B cell (primary cell): ENCODE results near the gene LMNTD1. TPM values are rescaled to one million over a fixed set of nuclear protein-coding genes. Genes with fewer than 3 reads are reported as not detected.

Source experiments
- ATAC-seq: fragments of 200-7000 bp; cut with Tn5 transposase; one replicate; pipeline ENCODE4 v1.10.0; 2021; ENCODE audit warnings: low read depth, mild to moderate bottlenecking, moderate number of reproducible peaks, moderate library complexity
- CTCF ChIA-PET: fragments of 350-600 bp; sonication (Branson Sonifier 250); formaldehyde crosslinking; loops from one replicate; lab custom pipeline; 2021; ENCODE audit warnings: antibody characterized with exemption, inconsistent platforms; lab: Charles Lee
- POLR2A ChIA-PET: fragments of 350-600 bp; sonication (Branson Sonifier 250); formaldehyde crosslinking; loops from one replicate; lab custom pipeline; 2021; ENCODE audit warnings: antibody characterized with exemption; lab: Charles Lee
- DNase-seq: peaks from one replicate; pipeline ENCODE4 v3.0.0; 2013
- H2AFZ ChIP-seq: 2 replicates; pipeline ENCODE4 v1.6.1; 2012; ENCODE audit warnings: mild to moderate bottlenecking, low read depth, low read length; ENCODE audit not compliant: insufficient read depth, poor library complexity, severe bottlenecking
- H3K27ac ChIP-seq, 2 donors: 1 replicate in 1 of 2; 2 replicates in 1 of 2; pipeline ENCODE4 v1.5.1; 2012 to 2013; ENCODE audit warnings: low read length in 2 of 2, mild to moderate bottlenecking in 2 of 2, moderate library complexity in 1 of 2
- H3K27me3 ChIP-seq, 4 experiments: fragments of 200-600 bp in 1 of 4; sonication (generic) in 1 of 4; replicated peaks in 1 of 4; 1 replicate in 2 of 4; 2 replicates in 2 of 4; pipeline versions ENCODE4 v1.6.1 to v1.7.0; 2013 to 2016; ENCODE audit warnings: low read length in 3 of 4, mild to moderate bottlenecking in 2 of 4, mixed read lengths in 1 of 4, moderate library complexity in 1 of 4; ENCODE audit not compliant: insufficient read depth in 4 of 4, control insufficient read depth in 3 of 4; ENCODE audit errors: control extremely low read depth in 1 of 4
- H3K36me3 ChIP-seq, 2 experiments: replicated peaks in 1 of 2; 1 replicate in 1 of 2; 2 replicates in 1 of 2; pipeline versions ENCODE4 v1.6.1 to v1.7.1; 2013; ENCODE audit warnings: low read length in 1 of 2; ENCODE audit not compliant: insufficient read depth in 2 of 2, control insufficient read depth in 1 of 2; ENCODE audit errors: control extremely low read depth in 1 of 2, extremely low read depth in 1 of 2
- H3K4me1 ChIP-seq, 2 donors: fragments of 200-600 bp in 1 of 2; sonication (generic) in 1 of 2; 1 replicate in 1 of 2; 2 replicates in 1 of 2; pipeline versions ENCODE4 v1.5.1 to v1.6.1; 2013 to 2017; ENCODE audit warnings: low read length in 2 of 2; ENCODE audit not compliant: control insufficient read depth in 2 of 2, insufficient read depth in 2 of 2
- H3K4me2 ChIP-seq: replicated peaks from 2 replicates; pipeline ENCODE3; 2012; ENCODE audit warnings: mild to moderate bottlenecking, low read depth, low read length; ENCODE audit not compliant: poor library complexity, severe bottlenecking
- H3K4me3 ChIP-seq, 5 experiments: fragments of 200-600 bp in 1 of 5; sonication (generic) in 1 of 5; 1 replicate in 3 of 5; 2 replicates in 2 of 5; pipeline versions ENCODE4 v1.5.1 to v1.7.0; 2011 to 2016; ENCODE audit warnings: low read length in 4 of 5, mild to moderate bottlenecking in 4 of 5, low read depth in 2 of 5, control low read depth in 1 of 5, moderate library complexity in 1 of 5; ENCODE audit not compliant: insufficient read depth in 1 of 5; ENCODE audit errors: control extremely low read depth in 1 of 5, extremely low read depth in 1 of 5
- H3K79me2 ChIP-seq: fragments of 200-600 bp; sonication (generic); one replicate; pipeline ENCODE4 v1.6.0; 2016; ENCODE audit warnings: low read length; ENCODE audit not compliant: control insufficient read depth, insufficient read depth
- H3K9ac ChIP-seq: fragments of 200-600 bp; sonication (generic); 2 replicates; pipeline ENCODE4 v1.6.1; 2017; ENCODE audit warnings: mild to moderate bottlenecking, low read length, moderate library complexity
- H3K9me3 ChIP-seq, 3 donors: one replicate each; pipeline versions ENCODE4 v1.6.1 to v1.7.1; 2013; ENCODE audit warnings: low read length in 2 of 3; ENCODE audit not compliant: control insufficient read depth in 2 of 3, insufficient read depth in 1 of 3; ENCODE audit errors: control extremely low read depth in 1 of 3
- H4K20me1 ChIP-seq: 2 replicates; pipeline ENCODE4 v1.6.0; 2012; ENCODE audit warnings: mild to moderate bottlenecking, low read length; ENCODE audit not compliant: insufficient read depth, control insufficient read depth, poor library complexity, severe bottlenecking
- H3K27ac Mint-ChIP-seq: one replicate; pipeline ENCODE4 v1.8.0; 2021; ENCODE audit warnings: mixed read lengths
- H3K27me3 Mint-ChIP-seq: one replicate; pipeline ENCODE4 v1.8.0; 2021; ENCODE audit warnings: mixed read lengths
- H3K4me1 Mint-ChIP-seq: one replicate; pipeline ENCODE4 v1.8.0; 2021; ENCODE audit warnings: mixed read lengths
- H3K4me3 Mint-ChIP-seq: one replicate; pipeline ENCODE4 v1.8.0; 2021; ENCODE audit warnings: mixed read lengths
- H3K9me3 Mint-ChIP-seq: one replicate; pipeline ENCODE4 v1.8.0; 2022; ENCODE audit warnings: mixed read lengths; ENCODE audit not compliant: insufficient read depth
- CTCF ChIP-seq: fragments of 200-600 bp; IDR thresholded peaks from one replicate; pipeline ENCODE4 v1.8.0; 2022; ENCODE audit warnings: antibody characterized with exemption, mild to moderate bottlenecking
- EZH2 ChIP-seq: IDR thresholded peaks from 2 replicates; pipeline ENCODE4 v1.6.1; 2012; ENCODE audit warnings: borderline replicate concordance, low read depth, mild to moderate bottlenecking, moderate library complexity, low read length; ENCODE audit not compliant: insufficient read depth, poor library complexity, severe bottlenecking
- WGBS: methylation state at CpG from one replicate; pipeline ENCODE4 v1.1.5; 2013; ENCODE audit warnings: missing lambda C conversion rate; ENCODE audit not compliant: insufficient coverage; 5-methylcytosine and 5-hydroxymethylcytosine counted together
- intact Hi-C: fragments of 100-400 bp; cut with micrococcal nuclease; formaldehyde crosslinking; loops from one replicate; pipeline ENCODE4 v1.10.0; 2022
- polyA plus RNA-seq: library from polyadenylated mRNA; depleted of rRNA; stranded (reverse); fragments of >200 nt; gene quantifications from 2 replicates; pipeline ENCODE4 v1.2.3, GENCODE V29; 2012
- total RNA-seq, 2 donors: library from RNA; stranded (reverse); fragments of 120-200 nt in 1 of 2; gene quantifications; 1 replicate in 1 of 2; 2 replicates in 1 of 2; pipeline versions ENCODE4 v1.2.3 to v1.2.4, GENCODE V29; 2013 to 2022

The LMNTD1 gene
- total and polyA plus RNA-seq, 2 donors (not counting 1 experiment from before 2014, with no cell fraction given), result not detected

- ATAC-seq (no peak), DNase-seq (no peak)
- intact Hi-C loops, result no loop called here
- H3K4me3 Mint-ChIP-seq, result no peak overlapping the region
- no peaks in the 10 kb centered on the region for H3K79me2 ChIP-seq
- no peaks in the 10 kb centered on the region for H3K36me3 ChIP-seq
- ChIA-PET CTCF (no interaction called here), POLR2A (no interaction called here)
- H3K4me3 ChIP-seq, result no peak overlapping the region
- no peaks in the 10 kb centered on the region for H4K20me1 ChIP-seq
- no peaks in the 10 kb centered on the region for H3K4me1 ChIP-seq
- no peaks in the 10 kb centered on the region for H3K9me3 Mint-ChIP-seq
- H3K9ac ChIP-seq, result no peak overlapping the region
- H3K27me3 ChIP-seq, result peaks cover 0 to 3% (median 0%) of the 10 kb centered on the region in 4 experiments
- no peaks in the 10 kb centered on the region for H3K4me1 Mint-ChIP-seq
- H3K27ac ChIP-seq, result no peak overlapping the region
- H3K27me3 Mint-ChIP-seq, result peaks cover 19% of the 10 kb centered on the region
- no peak for TF ChIP-seq CTCF
- no peak for TF ChIP-seq EZH2
- H3K27ac Mint-ChIP-seq, result no peak overlapping the region
- no peaks in the 10 kb centered on the region for H3K9me3 ChIP-seq
- H2AFZ ChIP-seq, result no peak overlapping the region
- no peak overlapping the region for H3K4me2 ChIP-seq
Measured at GRCh38 chr12:25549120-25549519, 4.0 kb downstream of the LMNTD1 start.

- Mint-ChIP-seq H3K4me3 (no peak overlapping the region), H3K4me1 (no peaks in the 10 kb centered on the region), H3K27me3 (peaks cover 15% of the 10 kb centered on the region), H3K9me3 (no peaks in the 10 kb centered on the region), H3K27ac (no peak overlapping the region)
- no peaks in the 10 kb centered on the region for H3K27me3 ChIP-seq
- no peak for TF ChIP-seq EZH2
- no peak for TF ChIP-seq CTCF
- H3K27ac ChIP-seq, result no peak overlapping the region
- intact Hi-C loops, result no loop called here
- no peak overlapping the region for H3K9ac ChIP-seq
- DNase-seq, result no peak
- H3K4me3 ChIP-seq, result no peak overlapping the region
- H4K20me1 ChIP-seq, result no peaks in the 10 kb centered on the region
- no peak for ATAC-seq
- POLR2A ChIA-PET, result no interaction called here
- no peak overlapping the region for H3K4me2 ChIP-seq
- no CpG with 5 or more reads among the region's 2 CpGs for WGBS
- H3K9me3 ChIP-seq, result no peaks in the 10 kb centered on the region
- no peak overlapping the region for H2AFZ ChIP-seq
- no peaks in the 10 kb centered on the region for H3K36me3 ChIP-seq
- no peaks in the 10 kb centered on the region for H3K79me2 ChIP-seq
- CTCF ChIA-PET, result no interaction called here
- no peaks in the 10 kb centered on the region for H3K4me1 ChIP-seq
Measured at GRCh38 chr12:25546318-25546717, 6.8 kb downstream of the LMNTD1 start.
